HG03025 (cell line): ENCODE results near the gene POC1B.

Source experiments
- ATAC-seq: cut with Tn5 transposase; IDR thresholded peaks from one replicate; pipeline ENCODE4 v1.9.1; 2021; ENCODE audit warnings: mild to moderate bottlenecking, moderate library complexity; ENCODE audit not compliant: unreplicated experiment, low FRiP score

The POC1B gene

DNA sequence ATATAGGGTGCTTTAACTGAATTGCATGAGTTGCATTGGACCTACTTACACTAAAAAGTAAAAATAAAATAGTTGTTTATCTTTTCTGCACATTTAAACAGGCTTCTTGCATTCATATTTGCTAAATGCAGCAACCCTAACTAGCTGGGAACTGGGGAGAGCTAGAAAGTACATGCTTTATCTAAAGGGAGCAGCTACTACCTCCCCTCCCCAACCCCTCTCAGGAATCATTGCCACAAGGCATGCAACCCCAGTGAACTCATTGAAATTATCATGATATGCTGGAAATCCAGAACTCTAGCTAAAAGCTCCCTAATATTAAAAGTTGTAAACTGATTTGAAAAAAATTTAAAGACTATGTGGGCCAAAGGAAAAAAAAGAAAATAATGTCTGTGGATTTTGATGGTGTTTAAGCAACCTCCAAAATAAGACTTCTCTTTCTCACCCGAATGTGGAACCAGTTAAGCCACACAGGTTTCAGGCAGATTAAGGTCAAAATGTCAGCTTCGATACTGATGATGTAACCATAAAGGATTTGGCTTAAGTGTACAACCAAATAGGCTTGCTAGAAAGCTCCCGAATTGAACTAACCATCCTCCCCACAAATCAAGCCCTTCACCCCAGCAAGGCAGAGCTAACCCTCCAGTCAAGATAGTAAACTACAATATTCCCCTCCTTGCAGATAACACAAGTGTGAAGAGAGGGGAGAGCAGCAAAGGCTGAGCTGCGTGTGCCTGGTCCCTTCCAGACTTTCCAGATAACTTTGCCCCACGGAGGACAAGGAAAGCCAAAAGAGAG, 13.8 kb upstream of the POC1B start:
- no peak for ATAC-seq

DNA sequence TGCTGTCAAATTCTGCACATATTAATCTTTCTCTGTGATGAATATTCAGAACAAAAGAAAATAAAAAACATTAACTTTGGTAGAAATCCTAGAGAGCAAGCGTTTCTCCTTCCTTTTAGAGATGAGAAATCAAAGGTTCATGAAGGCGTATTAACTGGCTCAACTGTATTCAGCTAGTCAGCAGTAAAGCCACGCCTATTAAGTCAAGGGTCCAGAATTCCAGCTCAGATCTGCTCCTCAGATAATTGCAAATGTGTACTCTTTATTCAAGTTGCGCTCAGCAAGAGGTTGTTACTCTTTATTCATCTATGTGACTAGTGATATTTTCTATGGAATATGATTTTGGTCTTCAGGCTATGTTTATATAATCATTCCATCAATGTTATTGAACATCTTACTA, 13.1 kb upstream of the POC1B start:
- ATAC-seq = no peak

DNA sequence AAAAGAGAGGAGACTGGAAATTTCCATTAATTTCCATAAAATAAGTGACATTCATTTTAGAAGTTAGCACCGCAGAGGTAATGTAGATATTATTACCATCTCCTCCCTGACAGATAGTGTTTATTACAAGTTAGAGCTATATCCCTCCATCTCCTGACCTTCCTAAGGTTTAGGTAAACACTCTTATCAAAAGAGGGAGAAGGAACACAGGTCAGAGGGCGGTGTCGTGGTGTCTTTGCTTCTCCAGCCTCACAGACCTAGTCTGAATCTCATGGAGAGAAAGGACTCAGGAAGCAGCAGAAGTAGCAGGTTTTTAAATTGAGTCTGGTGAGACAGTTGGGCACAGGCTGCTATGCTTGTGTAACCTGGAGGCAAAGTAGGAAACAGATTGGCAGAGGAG, 11.5 kb upstream of the POC1B start:
- no peak for ATAC-seq

DNA sequence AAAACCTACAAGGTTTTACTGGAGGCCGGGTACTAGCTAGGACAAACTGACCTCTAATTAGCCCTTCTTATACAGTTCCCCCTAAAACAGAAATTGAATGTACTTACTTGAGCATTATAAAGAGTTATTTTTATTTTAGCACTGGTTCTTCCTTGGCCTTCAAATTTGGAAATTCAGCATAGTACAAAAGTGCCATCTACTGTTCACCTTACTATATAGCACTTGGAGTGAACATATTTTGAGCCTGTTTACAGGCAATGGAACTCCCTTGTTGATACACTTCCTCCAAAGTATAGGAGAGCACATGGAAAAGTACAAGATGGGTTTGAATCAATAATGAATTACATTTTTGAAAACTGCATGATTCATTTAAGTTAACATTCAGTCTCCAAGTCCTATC, 3.9 kb upstream of the POC1B start:
- no peak for ATAC-seq

DNA sequence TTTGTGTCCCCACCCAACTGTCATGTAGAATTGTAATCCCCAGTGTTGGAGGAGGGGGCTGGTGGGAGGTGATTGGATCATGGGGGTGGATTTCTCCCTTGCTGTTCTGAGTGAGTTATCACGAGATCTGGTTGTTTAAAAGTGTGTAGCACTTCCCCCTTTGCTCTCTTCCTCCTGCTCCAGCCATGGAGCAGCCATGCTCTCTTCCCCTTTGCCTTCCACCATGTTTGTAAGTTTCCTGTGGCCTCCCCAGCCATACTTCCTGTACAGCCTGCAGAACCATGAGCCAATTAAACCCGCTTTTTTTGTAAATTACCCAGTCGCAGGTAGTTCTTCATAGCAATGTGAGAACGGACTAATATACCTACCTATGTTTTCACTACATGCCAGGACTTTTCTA, 2.6 kb upstream of the POC1B start:
- ATAC-seq = no peak

DNA sequence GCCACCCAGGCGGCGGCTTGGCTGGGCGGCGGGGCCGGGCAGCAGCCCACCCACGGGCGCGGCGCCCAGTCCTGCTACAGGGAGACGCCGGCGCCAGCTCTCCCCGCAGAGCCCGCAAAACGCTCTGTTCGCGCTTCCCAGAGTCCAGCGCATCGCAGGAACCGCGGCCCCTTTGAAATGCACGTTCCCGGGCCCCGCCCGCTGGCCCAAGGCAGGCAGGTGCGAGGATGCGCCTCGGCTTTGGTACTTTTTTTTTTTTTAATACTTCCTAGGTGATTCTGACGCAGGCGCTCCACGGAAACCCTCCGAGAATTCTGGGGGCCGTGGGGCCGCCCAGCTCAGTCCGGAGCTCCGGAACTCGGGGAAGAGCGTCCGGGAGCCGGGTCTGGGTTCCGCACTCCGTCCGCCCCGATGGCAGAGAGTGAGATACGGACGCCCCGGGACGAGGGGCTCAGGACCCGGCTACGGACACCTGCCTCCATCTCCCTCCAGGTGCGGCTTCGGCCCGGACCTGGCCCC, 483 bp downstream of the POC1B start:
- ATAC-seq = peak; percentile 31

DNA sequence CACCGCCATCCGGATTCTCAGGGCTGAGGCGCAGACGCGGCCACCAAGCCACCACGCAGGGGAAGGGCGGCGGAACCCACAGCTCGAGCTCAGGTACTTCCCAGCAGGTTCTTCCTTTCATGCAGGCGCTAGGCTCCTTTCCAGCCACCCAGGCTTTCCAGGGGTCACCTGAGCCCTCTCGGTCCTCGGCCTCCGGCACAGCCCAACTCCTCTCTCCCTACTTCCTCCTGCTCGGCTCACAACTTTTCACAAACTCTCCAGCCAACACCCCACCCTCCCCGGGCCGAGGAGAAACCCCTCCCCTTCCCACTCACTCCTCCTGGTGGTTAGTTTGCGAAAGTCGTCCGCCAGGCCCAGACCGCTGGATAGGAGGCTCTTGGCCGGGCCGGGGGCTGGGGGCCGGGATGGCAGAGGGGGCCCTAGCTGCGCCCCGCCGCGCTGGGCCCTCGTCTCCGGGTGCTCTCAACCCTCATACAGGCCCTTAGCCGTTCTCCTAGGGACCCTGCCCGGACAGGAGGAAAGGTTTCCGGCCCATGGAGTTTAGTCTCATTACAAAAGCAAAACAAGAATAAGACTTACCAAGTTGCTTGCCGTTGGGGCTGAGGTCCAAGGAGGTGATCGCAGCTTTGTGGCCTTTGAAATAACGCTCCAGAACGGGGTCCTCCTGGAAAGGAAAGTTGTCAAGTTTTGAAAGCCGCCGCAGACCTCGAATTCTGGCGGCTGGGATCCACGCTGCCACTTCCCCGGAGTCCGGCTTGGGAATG, 1.1 kb downstream of the POC1B start, which contains the start of gene GALNT4:
TSS of gene GALNT4 (minus strand) at position 256 of the 764 bp plus-strand sequence. CDS start at position 9, 247 bp downstream.
- peak; percentile 75 for ATAC-seq

DNA sequence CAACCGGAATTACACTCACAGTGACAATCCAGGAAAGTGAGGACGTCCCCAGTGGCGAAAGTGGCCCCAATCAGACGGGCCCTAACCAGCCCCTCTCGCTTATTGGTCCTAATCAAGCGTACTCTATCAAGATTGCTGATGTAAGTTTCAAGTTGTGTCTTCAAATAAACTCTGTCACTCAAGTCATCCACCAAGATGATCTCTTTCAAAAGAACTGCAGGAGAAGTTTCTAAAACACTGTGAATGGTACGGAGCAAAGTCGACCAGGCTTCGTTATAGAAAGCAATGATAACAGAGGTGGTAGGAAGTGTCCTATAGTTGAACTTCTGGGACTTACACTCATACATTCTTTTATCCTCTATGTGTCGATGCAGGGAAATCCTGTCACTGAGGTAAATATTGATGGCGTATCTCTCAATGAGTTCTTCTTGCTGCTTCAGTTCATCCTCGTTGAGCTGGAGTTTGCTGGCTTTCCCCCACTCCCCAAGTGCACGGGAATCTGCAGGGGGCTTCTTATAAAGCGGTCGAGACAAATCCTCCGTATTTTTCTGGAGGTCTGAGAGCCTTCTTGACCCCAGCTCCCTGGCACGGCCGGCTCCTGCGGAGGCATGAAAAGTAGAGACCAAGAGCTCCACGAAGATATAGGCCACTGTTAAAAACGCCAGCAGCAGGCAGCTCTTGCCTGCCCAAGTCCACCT, 1.9 kb downstream of the POC1B start:
- no peak for ATAC-seq

DNA sequence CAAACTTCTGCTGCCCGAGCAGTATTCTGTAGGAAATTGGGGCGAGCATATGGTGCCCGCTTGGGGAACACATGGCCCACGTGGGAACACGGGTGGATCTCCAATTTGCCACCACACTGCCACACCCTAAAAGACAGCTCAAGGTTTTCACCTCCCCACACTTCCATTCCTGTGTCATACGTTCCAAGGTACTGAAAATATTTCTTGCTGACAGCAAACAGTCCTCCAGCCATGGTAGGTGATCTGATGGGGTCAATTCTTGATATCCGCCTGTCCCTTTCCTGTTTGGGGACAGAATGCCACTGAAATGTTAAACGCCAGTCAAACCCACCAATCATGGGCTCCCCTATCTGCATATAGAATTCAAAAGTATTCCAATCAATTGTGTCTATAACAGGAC, 2.5 kb downstream of the POC1B start:
- no peak for ATAC-seq

DNA sequence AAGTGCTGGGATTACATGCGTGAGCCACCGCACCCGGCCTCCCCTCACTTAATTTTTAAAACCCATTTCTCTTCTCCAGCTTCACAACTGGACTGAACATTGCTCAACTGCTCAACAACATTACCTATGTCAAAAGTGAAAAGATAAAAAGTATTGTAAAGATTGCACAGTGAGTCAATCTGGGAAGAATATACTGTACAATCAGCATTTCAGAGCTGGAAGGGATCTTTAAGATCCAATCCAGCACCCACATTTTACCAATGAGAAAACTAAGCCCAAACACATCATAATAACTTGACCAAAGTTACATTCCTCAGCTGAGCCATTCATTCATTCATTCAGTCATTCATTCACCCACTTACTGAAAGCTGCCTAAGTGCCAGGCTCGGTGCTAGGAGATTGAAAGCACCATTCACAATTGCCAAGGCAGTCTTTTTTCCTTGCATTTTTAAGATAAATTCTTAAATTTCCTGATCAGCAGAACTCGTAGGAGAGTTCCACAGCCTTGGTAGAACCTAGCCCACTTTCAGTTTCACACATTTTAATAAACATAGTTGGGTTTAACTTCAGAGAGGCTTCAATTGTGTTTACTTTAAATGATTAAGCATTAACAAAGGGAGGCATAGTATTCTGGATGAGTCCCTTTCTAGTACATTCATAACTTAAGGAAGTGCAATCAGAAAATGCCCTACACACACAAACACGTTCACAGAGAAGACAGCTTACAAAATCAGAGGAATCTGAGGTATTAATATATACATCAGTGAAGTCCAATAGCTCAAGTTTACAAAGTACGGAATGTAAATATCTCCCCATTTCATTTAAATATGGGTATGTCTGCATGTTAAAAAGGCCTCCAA, 4.3 kb downstream of the POC1B start:
- ATAC-seq = no peak

DNA sequence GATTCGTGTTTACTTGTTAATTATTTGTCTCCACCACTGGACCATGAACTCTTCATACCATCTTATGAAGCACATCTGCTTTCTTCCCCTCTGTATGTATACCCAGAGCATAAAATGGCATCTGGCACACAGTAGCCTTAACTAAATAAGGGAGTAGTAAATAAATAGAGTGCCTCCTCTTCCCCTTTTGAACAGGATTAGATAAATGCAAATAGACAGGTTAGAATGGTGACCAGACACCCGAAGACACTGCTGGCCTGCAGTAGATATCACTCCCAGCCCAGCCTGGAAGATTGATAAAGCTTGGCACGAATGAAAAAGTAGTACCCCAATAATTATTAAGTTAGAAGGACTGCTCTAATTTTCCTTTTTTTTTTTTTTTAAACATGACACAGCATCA, 8.1 kb downstream of the POC1B start:
- ATAC-seq = no peak

DNA sequence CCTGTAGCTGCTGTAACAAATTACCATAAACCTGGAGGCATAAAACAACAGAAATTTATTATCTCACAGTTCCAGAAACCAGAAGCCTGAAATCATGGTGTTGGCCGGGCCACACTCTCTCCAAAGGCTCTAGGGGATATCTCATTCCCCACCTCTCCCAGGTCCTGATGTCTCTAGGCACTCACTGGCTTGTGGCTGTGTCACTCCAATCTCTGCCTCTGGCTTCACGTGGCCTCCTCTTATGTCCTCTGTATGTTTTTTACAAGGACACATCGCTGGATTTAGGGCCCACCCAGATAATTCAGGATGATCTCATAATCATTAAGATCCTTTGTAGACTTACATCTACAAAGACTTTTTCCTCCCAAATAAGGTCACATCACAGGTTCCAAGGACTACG, 9.2 kb downstream of the POC1B start:
- ATAC-seq = no peak

DNA sequence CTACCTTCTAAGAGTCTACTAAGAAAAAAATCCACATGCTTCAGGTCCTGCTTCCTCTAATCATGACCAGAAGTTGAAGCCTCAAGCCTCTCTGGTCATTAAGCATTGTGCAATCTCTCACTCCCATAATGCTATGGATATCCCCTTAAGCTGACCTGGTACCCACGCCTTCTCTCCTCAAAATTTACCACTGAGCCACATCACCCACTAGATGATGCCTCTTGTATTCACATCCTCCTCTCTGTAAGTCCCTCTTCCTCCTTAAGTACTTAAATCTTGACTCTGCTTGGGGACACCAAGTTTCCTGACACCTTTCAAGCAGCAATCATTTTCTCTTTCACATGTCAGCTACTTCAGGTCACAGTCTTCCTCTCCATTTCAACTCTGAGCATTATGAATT, 11.1 kb downstream of the POC1B start:
- peak; percentile 60 for ATAC-seq

DNA sequence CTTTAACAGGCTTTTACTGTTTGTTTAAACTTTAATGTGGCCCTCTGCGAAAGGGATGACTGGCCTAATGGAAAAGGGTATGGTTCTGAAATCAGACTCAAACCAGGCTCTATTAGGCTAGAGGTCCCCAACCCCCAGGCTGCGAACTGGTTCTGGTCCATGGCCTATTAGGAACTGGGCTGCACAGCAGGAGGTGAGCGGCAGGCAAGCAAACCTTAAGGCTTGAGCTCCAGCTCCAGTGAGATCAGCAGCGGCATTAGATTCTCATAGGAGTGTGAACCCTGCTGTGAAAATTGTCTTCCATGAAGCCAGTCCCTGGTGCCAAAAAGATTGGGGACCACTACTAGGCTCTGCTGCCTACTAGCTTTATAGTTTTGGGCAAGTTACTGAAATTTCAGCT, 12.3 kb downstream of the POC1B start:
- ATAC-seq = no peak

DNA sequence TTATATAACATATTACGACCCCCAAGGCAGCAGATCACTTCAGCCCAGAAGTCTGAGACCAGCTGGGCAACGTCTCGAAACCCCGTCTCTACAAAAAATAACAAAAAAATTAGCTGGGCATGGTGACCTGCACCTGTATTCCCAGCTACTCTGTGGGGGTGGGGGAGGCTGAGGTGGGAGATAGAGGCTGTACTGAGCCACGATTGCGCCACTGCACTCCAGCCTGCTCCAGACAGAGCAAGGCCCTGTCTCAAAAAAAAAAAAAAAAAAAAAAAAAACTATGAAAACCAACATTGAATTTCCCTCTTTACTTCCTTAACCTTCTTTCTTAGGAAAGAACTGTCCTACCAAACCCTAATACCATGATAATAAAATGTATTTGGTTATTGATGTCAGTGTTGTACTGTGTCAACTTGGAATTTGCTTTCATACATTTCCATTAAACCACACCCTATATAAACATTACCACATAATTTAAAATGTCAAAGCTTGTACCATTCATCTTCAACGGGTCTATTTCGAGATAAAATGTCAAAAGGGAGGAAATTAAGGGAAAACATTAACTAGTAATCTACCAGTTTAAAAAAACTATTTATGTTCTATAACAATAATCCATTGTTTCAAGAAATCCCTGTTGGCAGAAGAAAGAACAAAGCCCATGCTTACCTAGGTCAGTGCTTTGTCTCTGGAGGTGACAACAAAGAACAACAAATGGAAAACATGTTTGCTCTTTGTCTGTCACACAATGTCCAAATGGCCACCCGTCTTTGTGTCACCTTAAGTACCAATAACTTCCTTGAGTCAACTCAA, 18.6 kb downstream of the POC1B start:
- no peak for ATAC-seq

DNA sequence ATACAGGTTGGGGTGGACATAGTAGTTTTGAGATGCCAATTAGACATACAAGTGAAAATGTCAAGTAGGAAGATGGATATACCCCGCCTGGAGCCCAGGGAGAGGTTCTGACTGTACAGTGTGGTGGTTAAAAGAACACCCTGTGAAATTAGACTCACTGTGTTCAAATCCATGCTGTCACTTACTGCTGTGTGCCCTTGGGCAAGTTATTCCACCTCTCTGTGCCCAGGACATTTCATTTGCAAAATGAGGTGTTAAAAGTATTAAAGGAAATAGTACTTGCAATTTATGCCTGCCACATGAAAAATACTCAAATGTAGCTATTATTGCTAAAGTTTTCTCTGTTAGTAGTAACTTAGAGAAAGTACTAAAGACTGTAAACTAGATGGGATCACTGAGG, 19.8 kb downstream of the POC1B start:
- ATAC-seq = no peak

DNA sequence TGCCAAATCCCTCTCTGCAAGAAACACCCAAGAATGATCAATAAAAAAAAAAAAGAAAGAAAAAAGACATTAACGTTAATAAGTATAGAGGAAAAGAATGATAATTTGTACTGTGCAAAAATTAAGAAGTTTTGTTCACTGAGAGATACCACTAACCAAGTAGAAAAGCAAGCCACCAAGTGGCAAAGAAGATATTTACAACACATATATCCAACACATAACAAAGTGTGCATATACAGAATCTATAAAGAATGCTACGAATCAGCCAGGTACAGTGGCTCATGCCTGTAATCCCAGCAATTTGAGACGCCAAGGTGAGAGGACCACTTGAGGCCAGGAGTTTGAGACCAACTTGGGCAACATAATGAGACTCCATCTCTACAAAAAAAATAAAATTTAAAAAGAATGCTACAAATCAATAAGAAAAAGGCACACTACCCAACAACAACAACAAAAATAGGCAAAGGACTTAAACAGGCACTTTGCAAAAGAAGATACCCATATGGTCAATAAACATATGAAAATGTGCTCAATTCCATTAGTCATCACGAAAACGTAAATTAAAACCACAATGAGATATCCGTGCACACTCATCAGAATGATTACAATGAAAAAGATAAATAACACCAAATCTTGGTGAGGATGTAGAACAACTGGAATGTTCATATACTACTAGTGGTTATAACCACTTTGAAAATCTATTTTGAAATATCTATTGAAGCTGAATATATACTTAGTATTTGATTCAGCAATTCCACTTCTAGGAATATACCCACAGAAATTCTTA, 21.1 kb downstream of the POC1B start:
- no peak for ATAC-seq

DNA sequence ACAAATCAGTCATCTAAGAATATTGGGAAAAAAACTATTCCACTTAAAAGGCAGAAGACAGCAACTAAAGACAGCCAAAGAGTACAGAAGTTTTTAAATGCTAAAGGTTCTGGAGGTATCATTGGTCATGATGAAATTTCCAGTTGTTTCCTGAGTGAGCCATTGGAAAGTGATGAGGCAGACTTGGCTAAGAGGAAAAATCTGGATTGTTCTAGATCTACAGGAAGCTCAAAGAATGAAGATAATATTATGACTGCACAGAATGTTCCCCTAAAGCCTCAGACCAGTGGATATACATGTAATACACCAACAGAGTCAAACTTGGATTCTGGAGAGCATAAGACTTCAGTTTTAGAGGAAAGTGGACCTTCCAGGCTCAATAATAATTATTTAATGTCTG, 24.1 kb downstream of the POC1B start:
- ATAC-seq = no peak

DNA sequence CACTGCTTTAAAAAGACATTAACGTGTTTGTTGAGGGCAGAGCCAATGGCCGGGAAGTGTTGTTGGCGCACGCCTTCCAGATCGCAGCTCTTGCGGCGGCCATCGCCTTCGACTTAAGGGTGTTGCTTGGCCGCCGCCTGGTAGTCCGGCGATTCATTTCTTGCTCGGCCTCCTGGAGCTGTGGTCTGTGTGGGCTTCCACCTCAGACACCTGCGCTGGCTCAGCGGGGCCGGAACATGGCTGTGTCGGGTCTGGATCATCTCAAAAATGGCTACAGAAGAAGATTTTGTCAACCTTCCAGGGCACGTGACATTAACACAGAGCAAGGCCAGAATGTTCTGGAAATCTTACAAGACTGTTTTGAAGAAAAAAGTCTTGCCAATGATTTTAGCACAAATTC, 26.0 kb downstream of the POC1B start:
- no peak for ATAC-seq
